ENCODE data around the gene HSF5. TPM values are rescaled to one million over a fixed set of nuclear protein-coding genes. Genes with fewer than 3 reads are reported as not detected.

HSF5 gene
- 0.07 TPM for polyA plus RNA-seq
- long read RNA-seq, donor 1: 0 reads
- long read RNA-seq, donor 2: 0 reads
- long read RNA-seq, donor 3: 0 reads
- long read RNA-seq, donor 4: 0 reads
- long read RNA-seq, donor 5: 0 reads
- long read RNA-seq, donor 6: 0 reads
- long read RNA-seq, donor 7: 0 reads
- long read RNA-seq, donor 8: 0 reads
- long read RNA-seq, donor 9: 0 reads
- long read RNA-seq, donor 10: 0 reads
- long read RNA-seq, donor 11: 0 reads

GRCh38 chr17:58487589-58488427, at the start of gene HSF5:
Gene HSF5 (minus strand): TSS chr17:58488408. CDS start chr17:58488274, 134 bp downstream.
- peaks cover 36% of the 10 kb centered on the region for H3K36me3 ChIP-seq (ENCODE audit: control insufficient read depth, insufficient read depth, low read length)

GRCh38 chr17:58537266-58537665, 49.1 kb upstream of the HSF5 start:
- no CpG with 5 or more reads among the region's 4 CpGs for WGBS (ENCODE audit: insufficient coverage, low lambda C conversion rate)
- Histone ChIP-seq H3K27me3 (ENCODE audit: control insufficient read depth, insufficient read depth, low read length) (peaks cover 37% of the 10 kb centered on the region), H3K9me3 (ENCODE audit: control insufficient read depth, low read depth, low read length) (no peaks in the 10 kb centered on the region), H3K4me1 (ENCODE audit: control insufficient read depth, insufficient read depth, low read length) (no peaks in the 10 kb centered on the region), H3K4me3 (ENCODE audit: low read length) (no peak overlapping the region), H3K36me3 (ENCODE audit: control insufficient read depth, insufficient read depth, low read length) (no peaks in the 10 kb centered on the region), H3K27ac (ENCODE audit: low read length) (no peak overlapping the region)
- DNase-seq: no peak

More at GRCh38 chr17:58487589-58488427, at the start of gene HSF5:
- DNase-seq: no peak
- Histone ChIP-seq H3K4me1 (ENCODE audit: control insufficient read depth, insufficient read depth, low read length) (peaks cover 2% of the 10 kb centered on the region), H3K9me3 (ENCODE audit: control insufficient read depth, low read depth, low read length) (peaks cover 9% of the 10 kb centered on the region), H3K4me3 (ENCODE audit: low read length) (no peak within 1 kb of the TSS), H3K27ac (ENCODE audit: low read length) (no peak within 1 kb of the TSS), H3K27me3 (ENCODE audit: control insufficient read depth, insufficient read depth, low read length) (no peaks in the 10 kb centered on the region)
- WGBS (ENCODE audit: insufficient coverage, low lambda C conversion rate): no CpG with 5 or more reads among the region's 98 CpGs

- Histone ChIP-seq H3K27me3 (ENCODE audit: control insufficient read depth, insufficient read depth, low read length) (peaks cover 40% of the 10 kb centered on the region), H3K4me3 (ENCODE audit: low read length) (no peak overlapping the region), H3K27ac (ENCODE audit: low read length) (no peak overlapping the region), H3K9me3 (ENCODE audit: control insufficient read depth, low read depth, low read length) (no peaks in the 10 kb centered on the region), H3K36me3 (ENCODE audit: control insufficient read depth, insufficient read depth, low read length) (no peaks in the 10 kb centered on the region), H3K4me1 (ENCODE audit: control insufficient read depth, insufficient read depth, low read length) (no peaks in the 10 kb centered on the region)
- DNase-seq: no peak
- WGBS (ENCODE audit: insufficient coverage, low lambda C conversion rate): no CpG with 5 or more reads among the region's 3 CpGs
Observed at GRCh38 chr17:58536542-58536941, 48.3 kb upstream of the HSF5 start.

- H3K27me3 ChIP-seq (ENCODE audit: control insufficient read depth, insufficient read depth, low read length): peaks cover 51% of the 10 kb centered on the region
- no CpG with 5 or more reads among the region's 2 CpGs for WGBS (ENCODE audit: insufficient coverage, low lambda C conversion rate)
- no peak for DNase-seq
Observed at GRCh38 chr17:58535431-58535830, 47.2 kb upstream of the HSF5 start.

GRCh38 chr17:58534901-58535421, 46.8 kb upstream of the HSF5 start:
- DNase-seq: no peak
- H3K4me3 ChIP-seq (ENCODE audit: low read length): no peak overlapping the region
- WGBS (ENCODE audit: insufficient coverage, low lambda C conversion rate): no CpG with 5 or more reads among the region's 4 CpGs
- H3K4me1 ChIP-seq (ENCODE audit: control insufficient read depth, insufficient read depth, low read length): no peaks in the 10 kb centered on the region
- no peak overlapping the region for H3K27ac ChIP-seq (ENCODE audit: low read length)
- H3K27me3 ChIP-seq (ENCODE audit: control insufficient read depth, insufficient read depth, low read length): peaks cover 55% of the 10 kb centered on the region
- no peaks in the 10 kb centered on the region for H3K9me3 ChIP-seq (ENCODE audit: control insufficient read depth, low read depth, low read length)
- H3K36me3 ChIP-seq (ENCODE audit: control insufficient read depth, insufficient read depth, low read length): no peaks in the 10 kb centered on the region

More at GRCh38 chr17:58535431-58535830, 47.2 kb upstream of the HSF5 start:
- H3K36me3 ChIP-seq (ENCODE audit: control insufficient read depth, insufficient read depth, low read length): no peaks in the 10 kb centered on the region
- no peaks in the 10 kb centered on the region for H3K9me3 ChIP-seq (ENCODE audit: control insufficient read depth, low read depth, low read length)
- H3K4me3 ChIP-seq (ENCODE audit: low read length): no peak overlapping the region
- H3K4me1 ChIP-seq (ENCODE audit: control insufficient read depth, insufficient read depth, low read length): no peaks in the 10 kb centered on the region
- no peak overlapping the region for H3K27ac ChIP-seq (ENCODE audit: low read length)

GRCh38 chr17:58534331-58534730, 46.1 kb upstream of the HSF5 start:
- Histone ChIP-seq H3K4me3 (ENCODE audit: low read length) (no peak overlapping the region), H3K27me3 (ENCODE audit: control insufficient read depth, insufficient read depth, low read length) (peaks cover 55% of the 10 kb centered on the region), H3K36me3 (ENCODE audit: control insufficient read depth, insufficient read depth, low read length) (no peaks in the 10 kb centered on the region), H3K9me3 (ENCODE audit: control insufficient read depth, low read depth, low read length) (no peaks in the 10 kb centered on the region), H3K27ac (ENCODE audit: low read length) (no peak overlapping the region), H3K4me1 (ENCODE audit: control insufficient read depth, insufficient read depth, low read length) (no peaks in the 10 kb centered on the region)
- DNase-seq: no peak
- WGBS (ENCODE audit: insufficient coverage, low lambda C conversion rate): no CpG with 5 or more reads among the region's 3 CpGs

GRCh38 chr17:58533616-58534188, 45.5 kb upstream of the HSF5 start:
- H3K36me3 ChIP-seq (ENCODE audit: control insufficient read depth, insufficient read depth, low read length): no peaks in the 10 kb centered on the region
- WGBS (ENCODE audit: insufficient coverage, low lambda C conversion rate): no CpG with 5 or more reads among the region's 5 CpGs
- DNase-seq: no peak
- H3K4me1 ChIP-seq (ENCODE audit: control insufficient read depth, insufficient read depth, low read length): no peaks in the 10 kb centered on the region
- H3K4me3 ChIP-seq (ENCODE audit: low read length): no peak overlapping the region
- H3K27ac ChIP-seq (ENCODE audit: low read length): no peak overlapping the region
- H3K27me3 ChIP-seq (ENCODE audit: control insufficient read depth, insufficient read depth, low read length): peaks cover 51% of the 10 kb centered on the region
- no peaks in the 10 kb centered on the region for H3K9me3 ChIP-seq (ENCODE audit: control insufficient read depth, low read depth, low read length)

- DNase-seq: no peak
- peak overlapping the region; percentile 25 for H3K4me3 ChIP-seq (ENCODE audit: low read length)
- H3K9me3 ChIP-seq (ENCODE audit: control insufficient read depth, low read depth, low read length): no peaks in the 10 kb centered on the region
- no peaks in the 10 kb centered on the region for H3K36me3 ChIP-seq (ENCODE audit: control insufficient read depth, insufficient read depth, low read length)
- peaks cover 47% of the 10 kb centered on the region for H3K27me3 ChIP-seq (ENCODE audit: control insufficient read depth, insufficient read depth, low read length)
- H3K27ac ChIP-seq (ENCODE audit: low read length): no peak overlapping the region
- WGBS (ENCODE audit: insufficient coverage, low lambda C conversion rate): no CpG with 5 or more reads among the region's 3 CpGs
- H3K4me1 ChIP-seq (ENCODE audit: control insufficient read depth, insufficient read depth, low read length): no peaks in the 10 kb centered on the region
Observed at GRCh38 chr17:58532555-58532951, 44.3 kb upstream of the HSF5 start.

GRCh38 chr17:58531661-58532554, 43.7 kb upstream of the HSF5 start:
- peak in 1 of 2 donors; percentile 55 for DNase-seq
- peak overlapping the region; percentile 25 for H3K4me3 ChIP-seq (ENCODE audit: low read length)
- no peaks in the 10 kb centered on the region for H3K4me1 ChIP-seq (ENCODE audit: control insufficient read depth, insufficient read depth, low read length)
- WGBS (ENCODE audit: insufficient coverage, low lambda C conversion rate): no CpG with 5 or more reads among the region's 82 CpGs
- no peaks in the 10 kb centered on the region for H3K36me3 ChIP-seq (ENCODE audit: control insufficient read depth, insufficient read depth, low read length)
- peaks cover 45% of the 10 kb centered on the region for H3K27me3 ChIP-seq (ENCODE audit: control insufficient read depth, insufficient read depth, low read length)
- no peaks in the 10 kb centered on the region for H3K9me3 ChIP-seq (ENCODE audit: control insufficient read depth, low read depth, low read length)
- H3K27ac ChIP-seq (ENCODE audit: low read length): no peak overlapping the region
